Left lung (tissue), 10 donors: ENCODE measurements around the gene GNA15. TPM values are rescaled to one million over a fixed set of nuclear protein-coding genes. Genes with fewer than 3 reads are reported as not detected.
A peak's percentile ranks its signal among the peaks of the same experiment; 100 is the strongest.

Experiments
- ATAC-seq: fragments of 200-7000 bp; cut with Tn5 transposase; one replicate; pipeline ENCODE4 v1.9.1; 2020; ENCODE audit warnings: moderate library complexity
- DNase-seq, 4 donors: peaks; one replicate each; pipeline ENCODE4 v3.0.0-alpha.2; 2013 to 2020
- H3K27ac ChIP-seq, 2 donors: fragments of 200-600 bp; sonication (generic) in 1 of 2; one replicate each; pipeline versions ENCODE4 v1.5.0 to v1.8.0; 2020 to 2021
- H3K27me3 ChIP-seq, 2 donors: fragments of 200-600 bp; sonication (generic) in 1 of 2; one replicate each; pipeline versions ENCODE4 v1.5.0 to v1.8.0; 2020 to 2021
- H3K36me3 ChIP-seq, 2 donors: fragments of 200-600 bp; sonication (generic) in 1 of 2; one replicate each; pipeline versions ENCODE4 v1.5.0 to v1.8.0; 2020 to 2021
- H3K4me1 ChIP-seq, 2 donors: fragments of 200-600 bp; one replicate each; pipeline ENCODE4 v1.8.0; 2021
- H3K4me3 ChIP-seq, 2 donors: fragments of 200-600 bp; sonication (generic) in 1 of 2; one replicate each; pipeline versions ENCODE4 v1.5.0 to v1.8.0; 2020 to 2021; ENCODE audit warnings: mild to moderate bottlenecking in 1 of 2
- H3K9me3 ChIP-seq, 2 donors: fragments of 200-600 bp; sonication (generic) in 1 of 2; one replicate each; pipeline versions ENCODE4 v1.5.0 to v1.8.0; 2020 to 2021
- intact Hi-C, 2 donors: fragments of 100-400 bp; cut with DNase I; formaldehyde crosslinking; loops; one replicate each; pipeline versions ENCODE4 v1.11.2 to v1.14.2; 2022
- polyA plus RNA-seq, 6 donors: library from polyadenylated mRNA; unstranded; fragments of 120-200 nt; gene quantifications; one replicate each; pipeline ENCODE4 v1.2.1, GENCODE V29; 2013; ENCODE audit not compliant: insufficient read length in 6 of 6
- total RNA-seq, 2 donors: library from RNA; stranded (reverse); fragmentation: NEBNext Ultra II Directional; extraction: Animal tissue kit (Norgen Biotek cat#: 25700); gene quantifications; one replicate each; pipeline ENCODE4 v1.2.1, GENCODE V29; 2021
- TF ChIP-seq, protein P1 (sequence below), 2 donors: fragments of 200-600 bp; sonication (generic) in 1 of 2; IDR thresholded peaks; one replicate each; pipeline versions ENCODE4 v1.5.0 to v1.8.0; 2021; ENCODE audit warnings: antibody characterized with exemption in 2 of 2
- donor health status: DM: no; HTN: yes; CAD: no.
- donor health status: DM: no; HTN: no; CAD: no.

The GNA15 gene
- total and polyA plus RNA-seq, 8 donors, result 1.8 to 35.9 (median 2.8) TPM

DNA sequence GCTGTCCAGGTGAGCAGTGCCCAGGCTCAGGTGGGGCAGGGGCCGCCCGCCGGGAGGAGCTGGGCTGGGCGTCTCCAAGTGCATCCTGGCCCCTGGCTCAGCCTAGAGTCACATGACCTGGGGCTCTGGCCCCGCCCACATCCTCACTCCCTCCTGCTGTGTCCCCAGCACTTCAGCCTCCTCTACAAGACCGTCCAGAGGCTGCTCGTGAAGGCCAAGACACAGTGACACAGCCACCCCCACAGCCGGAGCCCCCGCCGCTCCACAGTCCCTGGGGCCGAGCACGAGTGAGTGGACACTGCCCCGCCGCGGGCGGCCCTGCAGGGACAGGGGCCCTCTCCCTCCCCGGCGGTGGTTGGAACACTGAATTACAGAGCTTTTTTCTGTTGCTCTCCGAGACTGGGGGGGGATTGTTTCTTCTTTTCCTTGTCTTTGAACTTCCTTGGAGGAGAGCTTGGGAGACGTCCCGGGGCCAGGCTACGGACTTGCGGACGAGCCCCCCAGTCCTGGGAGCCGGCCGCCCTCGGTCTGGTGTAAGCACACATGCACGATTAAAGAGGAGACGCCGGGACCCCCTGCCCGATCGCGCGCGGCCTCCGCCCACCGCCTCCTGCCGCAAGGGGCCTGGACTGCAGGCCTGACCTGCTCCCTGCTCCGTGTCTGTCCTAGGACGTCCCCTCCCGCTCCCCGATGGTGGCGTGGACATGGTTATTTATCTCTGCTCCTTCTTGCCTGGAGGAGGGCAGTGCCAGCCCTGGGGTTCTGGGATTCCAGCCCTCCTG is 71.8 kb downstream of the GNA15 start:
- Histone ChIP-seq H3K4me1 (no peaks in the 10 kb centered on the region), H3K9me3 (no peaks in the 10 kb centered on the region), H3K4me3 (no peak overlapping the region), H3K27ac (no peak overlapping the region), H3K27me3 (no peaks in the 10 kb centered on the region), H3K36me3 (peaks cover 0 to 69% of the 10 kb centered on the region in 2 donors)
- intact Hi-C loops, result no loop called here
- TF ChIP-seq, protein P1, sequence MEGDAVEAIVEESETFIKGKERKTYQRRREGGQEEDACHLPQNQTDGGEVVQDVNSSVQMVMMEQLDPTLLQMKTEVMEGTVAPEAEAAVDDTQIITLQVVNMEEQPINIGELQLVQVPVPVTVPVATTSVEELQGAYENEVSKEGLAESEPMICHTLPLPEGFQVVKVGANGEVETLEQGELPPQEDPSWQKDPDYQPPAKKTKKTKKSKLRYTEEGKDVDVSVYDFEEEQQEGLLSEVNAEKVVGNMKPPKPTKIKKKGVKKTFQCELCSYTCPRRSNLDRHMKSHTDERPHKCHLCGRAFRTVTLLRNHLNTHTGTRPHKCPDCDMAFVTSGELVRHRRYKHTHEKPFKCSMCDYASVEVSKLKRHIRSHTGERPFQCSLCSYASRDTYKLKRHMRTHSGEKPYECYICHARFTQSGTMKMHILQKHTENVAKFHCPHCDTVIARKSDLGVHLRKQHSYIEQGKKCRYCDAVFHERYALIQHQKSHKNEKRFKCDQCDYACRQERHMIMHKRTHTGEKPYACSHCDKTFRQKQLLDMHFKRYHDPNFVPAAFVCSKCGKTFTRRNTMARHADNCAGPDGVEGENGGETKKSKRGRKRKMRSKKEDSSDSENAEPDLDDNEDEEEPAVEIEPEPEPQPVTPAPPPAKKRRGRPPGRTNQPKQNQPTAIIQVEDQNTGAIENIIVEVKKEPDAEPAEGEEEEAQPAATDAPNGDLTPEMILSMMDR (IDR thresholded peaks at IDR 0.05), result no peak
- DNase-seq (peak in 1 of 4 donors; percentile 76), ATAC-seq (no peak)

DNA sequence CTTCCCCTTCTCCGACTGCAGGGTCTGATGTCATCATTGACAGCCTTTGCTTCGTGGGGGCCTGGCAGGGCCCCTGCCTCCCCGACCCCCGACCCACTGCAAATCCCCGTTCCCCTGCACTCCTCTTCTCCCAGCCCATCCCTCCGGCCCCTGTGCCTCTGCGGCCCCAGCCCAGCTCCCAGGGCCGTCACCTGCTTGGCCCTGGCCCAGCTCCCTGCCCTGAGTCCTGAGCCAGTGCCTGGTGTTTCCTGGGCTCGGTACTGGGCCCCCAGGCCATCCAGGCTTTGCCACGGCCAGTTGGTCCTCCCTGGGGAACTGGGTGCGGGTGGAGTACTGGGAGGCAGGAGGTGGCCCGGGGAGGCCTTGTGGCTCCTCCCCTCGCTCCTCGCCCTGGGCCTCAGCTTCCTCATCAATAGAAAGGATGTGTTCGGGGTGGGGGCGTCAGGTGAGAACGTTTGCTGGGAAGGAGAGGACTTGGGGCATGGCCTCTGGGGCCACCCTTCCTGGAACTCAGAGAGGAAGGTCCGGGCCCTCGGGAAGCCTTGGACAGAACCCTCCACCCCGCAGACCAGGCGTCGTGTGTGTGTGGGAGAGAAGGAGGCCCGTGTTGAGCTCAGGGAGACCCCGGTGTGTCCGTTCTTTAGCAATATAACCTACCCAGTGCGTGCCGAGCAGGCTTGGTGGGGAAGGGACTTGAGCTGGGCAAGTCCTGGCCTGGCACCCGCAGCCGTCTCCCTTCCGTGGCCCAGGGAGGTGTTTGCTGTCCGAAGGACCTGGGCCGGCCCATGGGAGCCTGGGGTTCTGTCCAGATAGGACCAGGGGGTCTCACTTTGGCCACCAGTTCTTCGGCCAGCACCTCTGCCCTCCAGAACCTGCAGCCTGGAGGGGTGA is 72.7 kb downstream of the GNA15 start:
- Histone ChIP-seq H3K27ac (no peak overlapping the region), H3K9me3 (no peaks in the 10 kb centered on the region), H3K4me1 (no peaks in the 10 kb centered on the region), H3K4me3 (no peak overlapping the region), H3K27me3 (no peaks in the 10 kb centered on the region), H3K36me3 (peaks cover 0 to 60% of the 10 kb centered on the region in 2 donors)
- intact Hi-C loops, result no loop called here
- DNase-seq (peak in 1 of 4 donors; percentile 67), ATAC-seq (no peak)
- TF ChIP-seq, protein P1 (IDR thresholded peaks at IDR 0.05), result no peak

DNA sequence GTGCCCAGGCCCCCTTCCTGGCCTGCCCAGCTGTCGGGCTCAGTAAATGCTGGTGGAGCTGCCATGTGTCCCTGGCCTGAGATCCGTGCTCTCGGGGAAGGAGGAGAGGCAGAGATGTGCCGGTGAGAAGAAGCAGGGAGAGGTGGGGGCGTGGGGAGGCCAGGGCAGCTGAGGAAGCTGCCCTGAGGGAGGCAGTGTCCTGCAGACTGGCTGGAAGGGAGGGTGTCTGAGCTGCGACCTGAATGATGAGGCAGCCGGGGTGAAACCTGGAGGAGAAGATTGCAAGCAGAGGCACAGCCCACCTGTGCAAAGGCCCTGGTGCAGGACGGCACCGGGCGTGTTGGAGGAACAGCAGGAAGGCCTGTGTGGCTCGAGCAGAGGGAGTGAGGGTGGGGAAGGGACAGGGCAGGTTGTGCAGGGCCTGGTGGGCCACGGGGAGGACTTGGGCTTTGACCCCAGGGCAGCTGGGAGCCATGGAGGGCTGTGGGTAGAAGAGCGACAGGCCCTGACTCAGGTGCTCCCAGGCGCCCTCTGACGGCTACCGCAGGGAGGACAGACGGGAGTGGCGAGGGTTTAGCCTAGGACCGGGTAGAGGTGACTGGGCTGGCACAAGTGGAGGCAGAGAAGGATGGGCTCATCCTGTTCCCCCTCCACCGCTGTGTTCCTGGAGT is 74.6 kb downstream of the GNA15 start:
- intact Hi-C loops, result no loop called here
- DNase-seq (peak in 3 of 4 donors; percentile 19 to 92 (median 59)), ATAC-seq (peak; percentile 86)
- H3K4me3 ChIP-seq, result no peak overlapping the region
- no peaks in the 10 kb centered on the region for H3K27me3 ChIP-seq
- TF ChIP-seq, protein P1 (IDR thresholded peaks at IDR 0.05), result peak; percentile 37 to 77
- no peaks in the 10 kb centered on the region for H3K9me3 ChIP-seq
- H3K4me1 ChIP-seq, result no peaks in the 10 kb centered on the region
- no peak overlapping the region for H3K27ac ChIP-seq
- H3K36me3 ChIP-seq, result peaks cover 0 to 41% of the 10 kb centered on the region in 2 donors

- no peak for ATAC-seq
These were observed 75.4 kb downstream of the GNA15 start for GRCh38 chr19:3211191-3211590.

More at GRCh38 chr19:3211191-3211590, 75.4 kb downstream of the GNA15 start:
- intact Hi-C loops, result no loop called here
- H3K36me3 ChIP-seq, result peaks cover 0 to 34% of the 10 kb centered on the region in 2 donors
- TF ChIP-seq, protein P1 (IDR thresholded peaks at IDR 0.05), result no peak
- no peaks in the 10 kb centered on the region for H3K27me3 ChIP-seq
- no peak overlapping the region for H3K27ac ChIP-seq
- H3K9me3 ChIP-seq, result no peaks in the 10 kb centered on the region
- H3K4me3 ChIP-seq, result no peak overlapping the region
- H3K4me1 ChIP-seq, result no peaks in the 10 kb centered on the region
- DNase-seq, result peak in 1 of 4 donors; percentile 75
